ENCODE data around the gene GAST. TPM values are rescaled to one million over a fixed set of nuclear protein-coding genes. Genes with fewer than 3 reads are reported as not detected.

The GAST gene
- total and polyA plus RNA-seq, 12 donors: not detected

GRCh38 chr17:41739661-41740352 lies 27.7 kb downstream of the GAST start:
- DNase-seq: no peak
- no peak for TF ChIP-seq POLR2A (IDR thresholded peaks at IDR 0.05)
- no peak for TF ChIP-seq CTCF (IDR thresholded peaks at IDR 0.05)
- Histone ChIP-seq H3K9me3 (replicated peaks in 1 of 3) (no peaks in the 10 kb centered on the region), H3K27ac (no peak overlapping the region), H3K27me3 (peaks cover 16% of the 10 kb centered on the region), H3K4me1 (replicated peaks in 1 of 2) (peaks cover 0 to 4% of the 10 kb centered on the region in 2 donors), H3K36me3 (replicated peaks in 1 of 2) (no peaks in the 10 kb centered on the region), H3K4me3 (no peak overlapping the region)
- 45 to 75% (median 65%) methylated on average over 4 to 9 of the region's 9 CpGs for WGBS, 4 donors
- intact Hi-C loops (cut with DNase I): loop anchor here in 1 of 2 donors (2.0 to 10.0 kb wide), 3 partner anchors 61 to 215 kb away; no protein-coding TSS in a partner anchor

GRCh38 chr17:41740506-41740905 lies 28.4 kb downstream of the GAST start:
- DNase-seq: no peak
- Histone ChIP-seq H3K4me3 (no peak overlapping the region), H3K36me3 (replicated peaks in 1 of 2) (no peaks in the 10 kb centered on the region), H3K4me1 (replicated peaks in 1 of 2) (no peaks in the 10 kb centered on the region), H3K27me3 (peaks cover 9% of the 10 kb centered on the region), H3K9me3 (replicated peaks in 1 of 3) (no peaks in the 10 kb centered on the region), H3K27ac (no peak overlapping the region)
- TF ChIP-seq POLR2A (IDR thresholded peaks at IDR 0.05) (no peak), CTCF (IDR thresholded peaks at IDR 0.05) (no peak)
- intact Hi-C loops (cut with DNase I): no loop called here
- whole genome bisulfite sequencing, 4 donors: 85 to 94% (median 91%) methylated on average over 5 of the region's 5 CpGs

- peaks cover 4% of the 10 kb centered on the region for H3K27me3 ChIP-seq
- TF ChIP-seq CTCF (IDR thresholded peaks at IDR 0.05) (no peak), POLR2A (IDR thresholded peaks at IDR 0.05) (no peak)
- no peaks in the 10 kb centered on the region for H3K4me1 ChIP-seq (replicated peaks in 1 of 2)
- no peaks in the 10 kb centered on the region for H3K9me3 ChIP-seq (replicated peaks in 1 of 3)
- H3K4me3 ChIP-seq: no peak overlapping the region
- DNase-seq: no peak
- intact Hi-C loops (cut with DNase I): no loop called here
- no peaks in the 10 kb centered on the region for H3K36me3 ChIP-seq (replicated peaks in 1 of 2)
- WGBS, 4 donors: 81 to 85% (median 82%) methylated on average over 7 to 9 of the region's 9 CpGs
- H3K27ac ChIP-seq: no peak overlapping the region
Observed at GRCh38 chr17:41741709-41742108, 29.6 kb downstream of the GAST start.

- 83 to 94% (median 89%) methylated on average over 6 of the region's 6 CpGs for WGBS, 4 donors
- no peak for DNase-seq
- Histone ChIP-seq H3K27me3 (no peaks in the 10 kb centered on the region), H3K9me3 (replicated peaks in 1 of 3) (no peaks in the 10 kb centered on the region), H3K27ac (no peak overlapping the region), H3K36me3 (replicated peaks in 1 of 2) (no peaks in the 10 kb centered on the region), H3K4me1 (replicated peaks in 1 of 2) (no peaks in the 10 kb centered on the region), H3K4me3 (no peak overlapping the region)
- TF ChIP-seq POLR2A (IDR thresholded peaks at IDR 0.05): no peak
- TF ChIP-seq CTCF (IDR thresholded peaks at IDR 0.05): no peak
- intact Hi-C loops (cut with DNase I): no loop called here
Observed at GRCh38 chr17:41748275-41748674, 36.1 kb downstream of the GAST start.
